AG20443 (cell line): ENCODE data around the gene CASKIN2.

Experiments used
- DNase-seq: peaks from one replicate; pipeline ENCODE4 v3.0.0; 2012; ENCODE audit warnings: low spot score, mixed read lengths

Gene CASKIN2

GRCh38 chr17:75515496-75516254, at the start of gene CASKIN2:
CASKIN2 (minus strand) TSS chr17:75515537; CDS start chr17:75513804, 1,733 bp downstream.
- peak; percentile 99 for DNase-seq

GRCh38 chr17:75565066-75565465, 49.7 kb upstream of the CASKIN2 start:
- peak; percentile 85 for DNase-seq

GRCh38 chr17:75564195-75564594, 48.9 kb upstream of the CASKIN2 start:
- no peak for DNase-seq

GRCh38 chr17:75563063-75563758, 47.9 kb upstream of the CASKIN2 start:
- no peak for DNase-seq

- DNase-seq, result peak; percentile 84
These were observed 46.7 kb upstream of the CASKIN2 start for GRCh38 chr17:75561927-75562603.

GRCh38 chr17:75559958-75560533, 44.7 kb upstream of the CASKIN2 start:
- DNase-seq, result no peak

GRCh38 chr17:75558666-75559530, 43.6 kb upstream of the CASKIN2 start:
- DNase-seq, result no peak

GRCh38 chr17:75557852-75558665, 42.7 kb upstream of the CASKIN2 start:
- no peak for DNase-seq

- DNase-seq, result peak; percentile 49
These were observed 41.9 kb upstream of the CASKIN2 start for GRCh38 chr17:75557075-75557851.

GRCh38 chr17:75555679-75556153, 40.4 kb upstream of the CASKIN2 start:
- no peak for DNase-seq

- no peak for DNase-seq
These were observed 38.2 kb upstream of the CASKIN2 start for GRCh38 chr17:75553295-75554110.

GRCh38 chr17:75552425-75553294, 37.3 kb upstream of the CASKIN2 start:
- DNase-seq, result peak; percentile 46

GRCh38 chr17:75551266-75551665, 35.9 kb upstream of the CASKIN2 start:
- no peak for DNase-seq

- no peak for DNase-seq
These were observed 34.8 kb upstream of the CASKIN2 start for GRCh38 chr17:75550139-75550465.

- no peak for DNase-seq
These were observed 34.2 kb upstream of the CASKIN2 start for GRCh38 chr17:75549246-75550138.

- DNase-seq, result no peak
These were observed 33.5 kb upstream of the CASKIN2 start for GRCh38 chr17:75548813-75549212.

GRCh38 chr17:75547091-75547490, 31.8 kb upstream of the CASKIN2 start:
- DNase-seq, result no peak
